Gastrocnemius medialis (tissue), 4 donors: ENCODE measurements around the gene LHFPL2.
"Not testable (repeated sequence)": the region's sequence is repeated elsewhere in the genome, so short reads cannot be mapped to it uniquely, and the experiment has no call there.

ENCODE experiments used
- CTCF ChIP-seq, 5 experiments: fragments of 450-650 bp in 3 of 5; fragments of 200-600 bp in 2 of 5; sonication (generic) in 2 of 5; IDR thresholded peaks in 4 of 5; conservative IDR thresholded peaks in 1 of 5; 1 replicate in 4 of 5; 2 replicates in 1 of 5; pipeline ENCODE4 v1.5.1; 2016 to 2019; ENCODE audit warnings: antibody characterized with exemption in 5 of 5, mild to moderate bottlenecking in 3 of 5, moderate library complexity in 3 of 5
- POLR2A ChIP-seq, 2 donors: fragments of 450-650 bp; IDR thresholded peaks; one replicate each; pipeline ENCODE4 v1.6.1; 2017; ENCODE audit warnings: antibody characterized with exemption in 2 of 2, mild to moderate bottlenecking in 2 of 2, moderate library complexity in 2 of 2

DNA sequence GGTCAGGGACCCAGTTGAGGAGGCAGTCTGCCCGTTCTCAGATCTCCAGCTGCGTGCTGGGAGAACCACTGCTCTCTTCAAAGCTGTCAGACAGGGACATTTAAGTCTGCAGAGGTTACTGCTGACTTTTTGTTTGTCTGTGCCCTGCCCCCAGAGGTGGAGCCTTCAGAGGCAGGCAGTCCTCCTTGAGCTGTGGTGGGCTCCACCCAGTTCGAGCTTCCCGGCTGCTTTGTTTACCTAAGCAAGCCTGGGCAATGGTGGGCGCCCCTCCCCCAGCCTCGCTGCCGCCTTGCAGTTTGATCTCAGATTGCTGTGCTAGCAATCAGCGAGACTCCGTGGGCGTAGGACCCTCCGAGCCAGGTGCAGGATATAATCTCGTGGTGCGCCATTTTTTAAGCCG lies 191.1 kb downstream of the LHFPL2 start:
- not testable (repeated sequence) for TF ChIP-seq CTCF (IDR thresholded peaks at IDR 0.05 in 4 of 5, conservative IDR thresholded peaks at IDR 0.05 in 1 of 5); POLR2A (IDR thresholded peaks at IDR 0.05)
